Stimulated activated CD8-positive, alpha-beta memory T cell treated with anti-CD3 and anti-CD28 coated beads, Interleukin-7, amount 100 ng/mL, for 24 hours (primary cell): Measurements from ENCODE around the gene THRB.

Experiments used
- DNase-seq: peaks from one replicate; pipeline ENCODE4 v3.0.0-alpha.2; 2020; ENCODE audit warnings: low read depth

The THRB gene

GRCh38 chr3:24494618-24495325 is at the start of gene THRB:
THRB (minus strand) TSS chr3:24494850.
- DNase-seq = no peak

DNA sequence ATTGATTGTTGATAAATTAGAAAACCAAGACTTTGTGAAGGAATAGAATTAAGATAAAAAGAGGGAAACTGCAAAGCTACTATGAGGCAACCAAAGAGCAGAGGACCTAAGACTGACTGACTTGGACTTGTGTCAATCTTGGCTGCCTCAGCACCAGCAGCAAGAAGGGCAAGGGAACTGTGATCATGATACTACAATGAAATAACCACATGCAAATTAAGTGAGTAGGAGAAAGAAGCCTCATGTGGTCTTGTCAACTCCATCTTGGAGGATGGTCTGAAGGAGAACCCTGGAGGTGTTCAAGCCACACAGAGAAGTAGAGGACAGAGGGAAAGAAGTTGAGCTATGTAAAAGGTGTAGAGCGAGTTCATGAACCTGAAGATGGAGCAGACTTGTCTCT is 47.3 kb upstream of the THRB start:
- no peak for DNase-seq

- DNase-seq = no peak
These were observed 46.2 kb upstream of the THRB start for GRCh38 chr3:24540821-24541220.

DNA sequence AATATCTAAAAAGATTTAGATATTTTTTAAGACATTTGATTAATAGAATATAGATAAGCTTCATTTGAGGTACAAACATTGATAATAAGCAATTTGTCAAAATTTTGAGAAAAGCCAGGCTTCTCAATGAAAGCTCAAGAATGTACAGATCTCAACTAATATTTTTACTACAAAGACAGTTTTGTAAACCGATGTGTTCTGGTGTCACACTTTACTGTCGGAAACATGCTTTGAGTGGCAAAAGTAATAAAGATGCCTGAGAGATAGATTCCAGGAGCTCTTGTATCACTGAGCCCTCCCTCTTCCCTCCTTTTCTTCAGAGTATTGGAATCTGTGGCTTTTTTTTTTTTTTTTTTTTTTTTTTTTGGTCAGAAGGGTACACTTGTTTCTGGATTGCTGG is 45.0 kb upstream of the THRB start:
- no peak for DNase-seq

DNA sequence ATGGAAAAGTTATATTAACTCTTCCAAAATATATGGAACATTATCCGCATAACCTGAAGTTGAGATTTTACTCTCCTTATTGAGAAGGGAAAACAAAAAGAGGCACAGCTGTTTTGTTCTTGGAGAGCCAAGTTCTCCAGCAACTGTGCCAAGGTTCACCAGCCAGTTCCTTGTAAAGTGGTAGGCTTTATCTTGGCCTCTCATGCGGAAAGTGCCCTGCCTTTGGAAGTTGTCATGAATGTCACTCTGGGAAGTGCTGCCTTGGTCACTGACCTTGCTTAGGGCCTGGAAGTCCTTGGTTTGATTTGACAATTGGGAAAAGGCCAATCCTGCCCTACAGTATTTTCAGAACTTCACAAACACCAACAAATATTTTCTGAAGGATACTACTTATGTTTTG is 44.2 kb upstream of the THRB start:
- DNase-seq = no peak

DNA sequence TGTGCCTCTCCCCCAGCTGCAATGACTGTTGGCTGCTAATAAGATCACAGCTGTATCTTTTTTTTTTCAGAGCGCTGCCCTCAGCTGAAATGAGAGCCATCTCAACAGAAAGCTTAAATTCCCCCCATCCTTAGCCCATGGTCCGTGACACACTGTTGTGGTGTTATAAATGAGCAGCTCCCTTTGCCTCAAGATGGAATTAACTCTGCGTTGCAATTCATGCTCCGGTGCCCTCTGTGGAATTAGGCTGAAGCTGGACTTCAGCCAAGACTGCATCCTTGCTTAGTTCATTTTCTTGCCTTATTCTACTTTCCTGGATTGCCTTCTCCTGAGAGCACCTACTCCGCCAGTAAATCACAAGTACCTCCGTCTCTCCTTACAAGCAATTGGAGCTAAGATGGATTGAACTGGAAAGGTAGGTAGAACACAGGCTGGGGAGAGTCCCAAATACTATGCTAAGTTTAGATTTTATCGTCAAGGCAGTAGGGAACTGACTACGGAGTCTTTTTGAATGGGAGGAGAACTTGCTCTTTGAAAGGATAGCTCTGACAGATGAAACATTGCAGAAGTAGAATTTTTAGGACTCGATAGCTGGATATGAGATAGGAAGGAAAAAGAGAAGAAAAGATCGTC is 39.0 kb upstream of the THRB start:
- DNase-seq = no peak

GRCh38 chr3:24530471-24530870 is 35.8 kb upstream of the THRB start:
- no peak for DNase-seq

DNA sequence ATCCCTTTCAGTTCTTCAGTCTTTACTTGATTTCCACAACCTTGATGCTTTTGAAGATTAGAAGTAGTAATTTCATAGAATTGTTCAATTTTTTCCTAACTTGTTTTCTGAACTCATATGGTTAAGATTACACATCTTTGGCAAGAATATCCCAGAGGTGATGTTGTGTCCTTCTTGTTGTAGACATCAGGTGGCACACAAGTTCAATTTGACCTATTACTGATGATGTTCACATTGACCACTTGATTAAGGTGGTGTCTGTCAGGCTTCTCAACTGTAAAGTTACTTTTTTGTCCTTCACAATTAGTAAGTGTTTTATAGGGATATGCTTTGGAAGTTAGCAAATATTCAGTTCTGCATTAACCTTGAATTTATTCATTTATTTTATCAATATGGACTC is 34.6 kb upstream of the THRB start:
- no peak for DNase-seq

DNA sequence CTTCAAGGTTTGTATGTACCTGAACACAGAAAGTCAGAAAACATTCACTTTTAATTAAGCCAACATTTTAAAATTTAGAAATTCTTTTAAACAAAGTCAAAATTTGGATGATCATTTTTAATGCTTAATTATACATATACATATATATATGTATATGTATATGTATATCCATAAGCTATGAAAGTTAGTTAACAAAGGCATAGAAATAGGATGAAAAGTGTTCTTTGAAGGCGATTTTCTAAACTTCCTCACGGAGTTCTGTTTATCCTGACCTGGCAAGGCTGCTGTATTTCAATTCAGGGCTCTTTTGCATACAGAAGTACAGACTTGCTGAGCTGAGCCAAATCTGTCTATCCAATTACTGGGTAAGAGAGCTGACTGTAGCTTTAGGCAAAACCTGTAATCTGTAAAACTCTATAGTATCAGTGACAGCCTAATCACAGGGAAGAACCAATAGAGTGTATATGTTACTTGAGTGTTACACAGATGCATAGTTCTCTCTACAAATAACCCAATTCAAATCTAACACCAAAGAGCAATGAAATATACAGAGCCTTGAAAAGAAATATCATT is 32.1 kb upstream of the THRB start:
- DNase-seq = no peak

DNA sequence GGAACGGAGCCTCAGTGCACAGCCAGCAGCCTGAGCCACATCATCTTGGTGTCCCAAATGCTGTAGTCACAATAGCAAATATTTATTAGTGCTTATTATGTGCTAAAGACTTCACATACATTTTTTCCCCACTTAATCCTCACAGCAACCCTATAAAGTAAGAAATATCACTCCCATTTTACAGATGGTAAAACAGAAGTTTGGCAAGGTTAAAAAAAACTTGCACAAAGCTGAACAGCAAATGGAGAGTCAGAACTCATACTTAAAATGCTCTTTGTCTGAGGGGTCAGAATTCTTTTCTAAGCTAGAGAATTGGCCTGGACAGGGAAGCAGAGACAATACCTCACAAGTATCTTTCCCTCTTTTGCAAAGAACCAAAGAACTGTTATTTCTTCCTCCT is 30.9 kb upstream of the THRB start:
- DNase-seq = no peak

DNA sequence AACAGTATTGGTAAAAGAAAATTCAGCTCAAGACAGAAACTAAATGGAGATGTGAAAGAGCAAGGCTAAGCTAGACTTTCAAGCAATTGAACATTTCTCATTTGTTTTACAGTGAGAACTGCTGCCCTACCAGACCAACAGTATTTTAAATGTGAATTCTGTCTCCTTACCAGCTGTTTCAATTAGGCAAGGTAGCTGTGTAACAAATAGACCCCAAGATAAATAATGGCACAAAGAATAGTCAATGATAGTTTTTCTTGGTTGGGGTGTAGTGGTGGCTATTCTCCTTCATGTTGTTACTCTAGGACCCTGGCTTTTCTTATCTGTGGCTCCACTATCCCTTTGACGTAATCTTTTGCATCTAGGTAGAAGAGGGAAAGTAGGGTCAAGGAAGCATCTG is 30.4 kb upstream of the THRB start:
- no peak for DNase-seq

GRCh38 chr3:24523988-24524727 is 29.5 kb upstream of the THRB start:
- DNase-seq = no peak

DNA sequence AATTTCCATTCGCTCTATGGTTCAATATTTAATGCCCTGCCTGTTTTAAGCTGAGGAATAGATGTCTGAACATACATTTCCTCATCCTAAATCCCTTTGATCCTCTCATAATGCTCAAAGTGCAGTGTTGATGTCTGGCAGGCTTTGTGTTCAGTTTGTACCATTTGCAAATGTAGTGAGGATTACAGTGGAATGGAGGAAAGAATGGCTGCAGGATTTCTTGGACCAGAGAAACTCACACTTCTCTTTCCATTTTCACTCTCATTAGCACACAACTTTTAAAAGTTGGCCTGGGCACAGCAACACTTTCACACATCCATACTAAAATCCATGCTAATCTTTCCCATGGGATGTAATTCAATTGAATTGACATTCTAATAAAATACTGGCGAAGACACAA is 28.6 kb upstream of the THRB start:
- no peak for DNase-seq

- DNase-seq = no peak
These were observed 27.5 kb upstream of the THRB start for GRCh38 chr3:24522146-24522579.

DNA sequence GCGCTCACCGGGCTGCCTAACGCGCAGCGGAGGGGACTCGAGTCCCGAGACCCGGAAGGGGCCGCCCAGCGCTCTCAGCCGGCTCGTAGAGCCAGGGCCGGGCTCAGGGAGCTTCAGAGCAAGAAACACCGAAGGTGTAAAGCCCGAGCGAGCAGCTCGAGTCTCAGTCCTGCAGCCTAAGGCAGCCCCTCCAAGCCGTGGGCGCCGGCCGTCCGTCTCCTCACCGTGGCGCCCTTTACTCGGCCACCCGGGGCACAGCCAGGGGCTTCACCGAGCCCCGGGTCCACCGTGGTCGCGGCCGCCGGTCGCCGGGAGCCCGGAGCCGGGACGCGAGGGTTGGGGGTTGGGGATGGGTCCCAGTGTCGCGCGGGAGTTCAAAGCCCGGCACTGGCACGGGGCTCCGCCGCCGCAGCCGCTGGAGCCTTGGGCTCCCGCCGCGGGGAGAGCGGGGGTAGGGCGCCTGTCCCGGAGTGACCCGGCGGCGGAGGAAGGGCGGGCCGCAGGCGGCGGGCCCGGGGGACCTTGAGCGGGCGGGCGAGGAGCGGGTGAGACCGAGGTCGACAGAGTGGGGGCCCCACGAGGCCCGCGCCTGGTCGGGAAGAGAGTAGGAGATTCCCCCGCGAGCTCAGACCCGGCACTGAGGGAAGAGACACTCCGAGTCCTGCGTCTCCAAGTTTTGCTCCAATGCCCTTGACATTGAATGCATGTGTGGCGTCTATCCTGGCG is 26.9 kb upstream of the THRB start:
- no peak for DNase-seq

GRCh38 chr3:24520976-24521419 is 26.3 kb upstream of the THRB start:
- DNase-seq = no peak

DNA sequence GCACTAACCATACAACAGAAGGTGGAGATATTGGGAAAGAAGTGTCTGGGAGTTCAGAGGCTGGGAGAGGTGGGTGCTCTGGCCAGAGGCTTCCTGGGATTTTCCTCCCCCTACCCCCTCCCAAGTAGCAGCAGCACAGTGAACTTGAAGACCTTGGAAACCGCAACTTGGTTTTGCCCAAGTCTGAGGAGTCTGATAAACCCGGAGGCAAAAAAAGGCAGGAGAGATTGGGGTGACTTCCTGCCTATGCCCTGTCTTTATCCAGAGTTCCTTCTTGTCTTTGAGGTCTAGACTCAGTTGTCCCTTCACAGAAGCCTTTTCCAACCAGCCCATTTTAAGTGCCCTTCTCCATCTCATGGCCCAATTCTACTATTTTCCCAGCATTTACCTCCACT is 25.4 kb upstream of the THRB start:
- no peak for DNase-seq

DNA sequence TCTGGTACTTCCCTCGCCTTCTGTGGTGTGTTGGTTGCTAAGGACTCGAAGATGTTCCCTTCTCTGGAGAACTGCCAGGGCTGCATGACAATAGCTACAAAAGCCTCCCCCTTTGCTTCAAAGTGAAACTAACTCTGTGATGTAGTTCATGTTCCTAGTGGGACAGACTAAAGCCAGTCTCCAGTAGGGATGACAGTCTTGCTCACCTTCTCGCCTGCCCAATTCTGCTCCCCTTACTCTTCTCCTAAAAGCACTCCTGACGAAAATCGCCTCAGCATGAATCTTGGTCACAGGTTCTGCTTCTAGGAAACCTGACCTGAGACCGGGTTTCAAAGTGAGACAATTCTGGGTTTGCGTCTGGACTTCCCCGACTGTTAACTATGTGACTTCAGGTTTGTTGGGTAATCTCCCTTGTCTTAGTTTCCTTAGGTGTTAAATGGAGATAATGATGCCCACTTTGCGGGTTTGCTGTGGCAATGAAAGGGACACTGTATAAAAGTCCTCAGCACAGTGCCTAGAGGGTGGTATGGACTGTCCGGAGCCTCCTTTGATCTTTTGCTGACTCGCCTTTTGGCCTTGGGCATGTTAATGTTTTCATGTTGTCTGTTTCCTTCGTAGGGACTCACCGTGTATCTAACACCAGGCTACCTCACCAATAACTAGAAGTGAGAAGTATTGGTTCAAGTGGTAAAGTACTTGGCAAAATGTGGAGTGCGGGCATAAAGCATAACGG is 24.9 kb upstream of the THRB start:
- no peak for DNase-seq

DNA sequence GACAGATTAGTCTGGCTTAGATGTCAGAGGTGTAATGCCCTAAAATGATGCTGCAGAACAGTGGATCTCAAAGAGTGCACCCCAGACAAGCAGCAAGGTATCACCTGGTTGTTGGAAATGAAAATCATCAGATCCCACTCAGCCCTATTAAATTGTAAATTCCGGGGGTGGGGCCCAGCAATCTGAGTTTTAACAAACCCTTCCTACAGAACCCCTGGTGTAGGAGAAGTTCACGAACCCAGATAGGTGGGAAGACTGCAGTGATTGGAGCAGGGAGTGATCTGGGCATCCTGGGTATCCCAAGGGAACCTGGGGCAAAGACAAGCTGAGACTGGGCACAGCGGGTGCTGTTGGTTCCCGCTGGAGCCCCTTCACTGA is 24.3 kb upstream of the THRB start:
- DNase-seq = no peak

- DNase-seq = no peak
These were observed 19.5 kb upstream of the THRB start for GRCh38 chr3:24514119-24514518.

- no peak for DNase-seq
These were observed 18.8 kb upstream of the THRB start for GRCh38 chr3:24513463-24513862.
